ENCODE data around the gene FXYD6.

DNA sequence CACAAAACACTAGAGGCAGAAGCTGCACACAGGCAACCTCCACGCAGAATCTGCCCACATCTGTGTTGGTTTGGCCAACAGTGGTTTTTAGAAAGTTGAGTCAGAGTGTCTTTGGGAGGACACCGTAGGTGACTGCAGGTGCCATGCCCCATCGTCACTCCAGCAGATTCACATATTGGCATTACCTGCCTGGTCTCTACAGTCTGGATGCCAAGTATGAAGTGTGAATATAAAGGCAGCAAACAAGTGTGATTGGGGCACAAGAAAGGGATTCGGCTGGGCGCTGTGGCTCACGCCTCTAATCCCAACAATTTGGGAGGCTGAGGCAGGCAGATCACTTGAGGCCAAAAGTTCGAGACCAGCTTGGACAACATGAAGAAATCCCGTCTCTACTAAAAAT lies 40.9 kb downstream of the FXYD6 start:
- TF ChIP-seq CTCF (conservative IDR thresholded peaks at IDR 0.05; ENCODE audit: low read depth, low read length): no peak
- TF ChIP-seq EZH2phosphoT487 (IDR thresholded peaks at IDR 0.05; ENCODE audit: borderline replicate concordance, low read length): no peak
- TF ChIP-seq EZH2 (IDR thresholded peaks at IDR 0.05; ENCODE audit: low read length, unreplicated experiment): no peak
